ENCODE measurements around the gene MAP1LC3B.

- no peak for TF ChIP-seq CTCF (IDR thresholded peaks at IDR 0.05)
- no peak for TF ChIP-seq EZH2 (IDR thresholded peaks at IDR 0.05)
- no peak for TF ChIP-seq EZH2phosphoT487 (IDR thresholded peaks at IDR 0.05)
Measured at GRCh38 chr16:87365021-87365713, 27.0 kb upstream of the MAP1LC3B start.
